Common myeloid progenitor, CD34-positive (primary cell): ENCODE data around the gene SEC14L1.

Experiments used
- CTCF ChIA-PET: fragments of 350-600 bp; sonication (Branson Sonifier 250); formaldehyde crosslinking; loops from one replicate; lab custom pipeline; 2021; ENCODE audit warnings: antibody characterized with exemption; lab: Charles Lee
- POLR2A ChIA-PET: fragments of 350-600 bp; sonication (Branson Sonifier 250); formaldehyde crosslinking; loops from one replicate; lab custom pipeline; 2021; ENCODE audit warnings: antibody characterized with exemption; lab: Charles Lee
- DNase-seq, 3 donors: peaks; one replicate each; pipeline versions ENCODE4 v3.0.0 to v3.0.0-alpha.2; 2013
- H3K27ac ChIP-seq, 2 experiments: 1 replicate in 1 of 2; 2 replicates in 1 of 2; pipeline ENCODE4 v1.7.0; 2013; ENCODE audit warnings: inconsistent platforms in 2 of 2, low read length in 2 of 2, mild to moderate bottlenecking in 2 of 2, low read depth in 1 of 2, moderate library complexity in 1 of 2; ENCODE audit not compliant: severe bottlenecking in 2 of 2, insufficient read depth in 1 of 2, poor library complexity in 1 of 2
- H3K27me3 ChIP-seq, 5 experiments: replicated peaks in 2 of 5; 1 replicate in 3 of 5; 2 replicates in 2 of 5; pipeline versions ENCODE4 v1.6.1 to v1.7.0; 2013; ENCODE audit warnings: low read length in 4 of 5, mild to moderate bottlenecking in 2 of 5, moderate library complexity in 2 of 5, inconsistent platforms in 1 of 5; ENCODE audit not compliant: insufficient read depth in 5 of 5, control insufficient read depth in 4 of 5
- H3K36me3 ChIP-seq, 4 experiments: 1 replicate in 2 of 4; 2 replicates in 2 of 4; pipeline versions ENCODE4 v1.6.1 to v1.7.0; 2013; ENCODE audit warnings: low read length in 3 of 4, control low read depth in 1 of 4, mild to moderate bottlenecking in 1 of 4; ENCODE audit not compliant: control insufficient read depth in 4 of 4, insufficient read depth in 4 of 4
- H3K4me1 ChIP-seq, 4 experiments: 1 replicate in 3 of 4; 2 replicates in 1 of 4; pipeline versions ENCODE4 v1.6.1 to v1.7.1; 2013; ENCODE audit warnings: low read length in 3 of 4, mild to moderate bottlenecking in 3 of 4, control low read depth in 1 of 4, inconsistent platforms in 1 of 4, moderate library complexity in 1 of 4; ENCODE audit not compliant: control insufficient read depth in 4 of 4, insufficient read depth in 4 of 4; ENCODE audit errors: control extremely low read depth in 1 of 4
- H3K4me3 ChIP-seq, 7 experiments: 1 replicate in 4 of 7; 2 replicates in 3 of 7; pipeline versions ENCODE4 v1.5.1 to v1.7.0; 2013; ENCODE audit warnings: mild to moderate bottlenecking in 7 of 7, low read length in 6 of 7, moderate library complexity in 6 of 7, inconsistent platforms in 2 of 7, low read depth in 2 of 7, control low read depth in 1 of 7; ENCODE audit not compliant: insufficient read depth in 4 of 7, control insufficient read depth in 1 of 7; ENCODE audit errors: extremely low read depth in 1 of 7
- H3K9me3 ChIP-seq, 5 experiments: 1 replicate in 4 of 5; 2 replicates in 1 of 5; pipeline versions ENCODE4 v1.6.1 to v1.7.1; 2013; ENCODE audit warnings: low read length in 4 of 5, mild to moderate bottlenecking in 2 of 5, inconsistent platforms in 1 of 5, low read depth in 1 of 5, moderate library complexity in 1 of 5; ENCODE audit not compliant: control insufficient read depth in 4 of 5, insufficient read depth in 2 of 5; ENCODE audit errors: control extremely low read depth in 1 of 5
- WGBS: methylation state at CpG from one replicate; pipeline ENCODE4 v1.1.5; 2013; ENCODE audit not compliant: insufficient coverage; 5-methylcytosine and 5-hydroxymethylcytosine counted together

The SEC14L1 gene

DNA sequence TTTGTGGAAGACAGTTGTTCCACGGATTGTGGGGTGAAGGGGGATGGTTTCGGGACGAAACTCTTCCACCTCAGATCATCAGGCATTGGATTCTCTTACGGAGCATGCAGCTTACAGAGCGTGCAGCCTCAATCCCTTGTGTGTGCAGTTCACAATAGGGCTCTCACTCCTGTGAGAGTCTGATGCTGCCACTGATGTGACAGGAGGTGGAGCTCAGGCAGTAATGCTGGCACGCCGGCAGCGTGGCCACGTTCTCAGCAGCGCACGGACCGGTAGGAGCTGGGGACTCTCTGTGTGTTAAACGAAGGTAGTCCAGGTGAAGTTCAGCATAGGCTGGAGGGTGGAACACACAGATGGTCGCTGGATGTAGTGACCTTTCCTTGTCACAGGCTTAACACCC lies 37.8 kb downstream of the SEC14L1 start:
- CTCF ChIA-PET = interaction anchor here (1.0 kb wide), 1 partner anchor 56 kb away, joined by 3 read pairs; no protein-coding TSS in a partner anchor
- no peak overlapping the region for H3K27ac ChIP-seq
- no peak overlapping the region for H3K4me3 ChIP-seq
- POLR2A ChIA-PET = no interaction called here
- 98% methylated on average over 11 of the region's 14 CpGs for WGBS
- H3K36me3 ChIP-seq = peaks cover 10 to 23% (median 15%) of the 10 kb centered on the region in 4 experiments
- H3K4me1 ChIP-seq = peaks cover 17 to 23% (median 20%) of the 10 kb centered on the region in 4 experiments
- H3K9me3 ChIP-seq = peaks cover 6 to 18% (median 17%) of the 10 kb centered on the region in 5 experiments
- H3K27me3 ChIP-seq = no peaks in the 10 kb centered on the region
- DNase-seq = no peak

DNA sequence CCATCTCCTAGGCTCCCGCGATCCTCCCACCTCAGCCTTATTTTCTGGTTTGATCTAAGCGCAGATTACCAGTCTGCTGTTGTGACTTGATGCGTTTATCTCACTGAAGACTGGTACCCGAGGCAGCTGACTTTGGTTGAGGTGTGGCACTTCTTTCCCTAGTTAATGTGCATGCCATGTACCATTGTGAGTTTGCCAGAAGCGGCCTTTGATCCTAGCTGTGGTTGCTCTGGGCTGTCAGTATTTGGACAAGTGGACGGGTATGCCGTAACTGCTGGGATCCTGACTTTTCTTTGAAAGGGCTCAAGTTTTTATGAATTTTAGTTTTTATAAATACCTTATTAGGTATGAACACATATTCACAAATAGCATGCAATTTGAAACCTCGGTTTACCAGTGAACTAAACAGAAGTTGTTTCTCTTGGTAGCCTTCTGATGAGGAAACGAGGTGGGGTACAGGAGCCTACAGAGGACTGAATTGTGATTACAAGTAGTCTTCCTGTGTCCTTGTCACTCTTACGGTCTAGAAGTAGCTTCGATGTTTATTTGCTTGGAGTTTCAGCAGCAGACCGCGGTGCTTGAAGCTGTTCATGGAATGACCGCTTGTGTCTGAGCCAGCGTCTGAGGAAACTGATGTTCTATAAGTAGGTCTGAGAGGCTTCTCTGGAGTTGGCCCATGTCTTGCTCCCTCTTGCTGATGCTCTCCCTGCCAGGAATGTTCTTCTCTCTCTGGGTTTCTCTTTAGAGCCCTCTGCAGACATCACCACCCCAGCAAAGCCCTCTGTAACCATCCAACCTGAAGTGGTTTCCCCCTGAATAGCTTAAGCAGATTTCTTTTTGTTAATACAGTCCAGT lies 40.0 kb downstream of the SEC14L1 start:
- Histone ChIP-seq H3K4me1 (peaks cover 17 to 31% (median 22%) of the 10 kb centered on the region in 4 experiments), H3K4me3 (no peak overlapping the region), H3K27me3 (no peaks in the 10 kb centered on the region), H3K9me3 (peaks cover 0 to 3% (median 0%) of the 10 kb centered on the region in 5 experiments), H3K36me3 (peaks cover 0 to 8% (median 5%) of the 10 kb centered on the region in 4 experiments), H3K27ac (no peak overlapping the region)
- POLR2A ChIA-PET = no interaction called here
- CTCF ChIA-PET = interaction anchor here (0.7 to 1.3 kb wide), 4 partner anchors 10 to 92 kb away, joined by 3 read pairs; no protein-coding TSS in a partner anchor
- DNase-seq = no peak
- WGBS = 96% methylated on average over 11 of the region's 16 CpGs

DNA sequence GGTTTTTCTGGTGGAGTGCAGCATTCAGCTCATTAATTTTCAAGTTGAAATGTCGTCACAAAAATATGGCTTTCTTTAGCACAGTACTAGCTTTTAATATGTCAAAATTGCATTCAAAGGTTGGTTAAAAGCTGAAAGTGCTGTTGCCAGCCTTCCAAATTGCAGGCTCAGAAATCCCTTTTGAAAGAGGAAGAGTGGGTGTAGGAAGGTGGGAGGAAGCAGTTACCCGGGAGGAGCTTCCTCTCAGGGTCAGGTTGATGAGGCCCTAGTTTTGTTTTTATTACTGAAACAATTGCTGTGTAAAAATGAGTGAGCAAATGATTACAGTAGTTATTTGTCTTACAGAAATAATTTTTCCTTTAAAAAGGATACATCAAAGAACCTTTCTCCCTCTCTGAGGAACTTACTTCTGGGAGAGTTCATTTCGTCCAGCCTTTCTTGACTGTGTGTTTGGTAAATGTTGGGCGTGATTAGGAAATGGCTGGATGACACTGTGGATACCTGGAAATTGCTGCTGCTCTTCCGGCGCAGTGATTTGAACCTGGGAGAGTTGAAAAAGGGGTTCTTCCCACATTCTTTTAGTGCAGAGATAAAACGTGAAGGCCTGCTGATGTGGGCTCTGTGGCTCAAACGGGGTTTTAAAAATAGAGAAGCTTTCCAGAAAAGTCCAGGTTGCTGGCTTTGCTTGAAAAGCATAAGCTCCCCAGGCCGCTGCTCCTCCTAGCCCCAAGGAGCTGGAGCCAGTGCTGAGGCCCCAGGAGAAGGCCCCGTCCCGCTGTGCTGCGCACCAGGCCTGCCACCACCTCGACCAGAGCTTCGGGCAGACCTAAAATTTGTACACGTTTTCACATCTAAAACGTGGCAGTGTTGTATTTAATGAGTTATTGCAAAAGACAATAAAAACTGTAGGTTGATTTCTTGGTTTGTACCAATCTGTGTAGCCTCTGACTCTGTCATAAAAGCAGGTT lies 41.7 kb downstream of the SEC14L1 start:
- Histone ChIP-seq H3K9me3 (no peaks in the 10 kb centered on the region), H3K4me1 (peaks cover 22 to 49% (median 30%) of the 10 kb centered on the region in 4 experiments), H3K4me3 (peak overlapping the region in 5 of 7 experiments; percentile 7 to 40 (median 15)), H3K27me3 (no peaks in the 10 kb centered on the region), H3K36me3 (peaks cover 0 to 8% (median 3%) of the 10 kb centered on the region in 4 experiments), H3K27ac (peak overlapping the region; percentile 28 to 51)
- peak in 2 of 3 donors; percentile 10 to 17 for DNase-seq
- ChIA-PET CTCF (interaction anchor here (0.7 to 2.2 kb wide), 7 partner anchors 8 to 96 kb away, joined by 3 to 9 read pairs (median 3); no protein-coding TSS in a partner anchor), POLR2A (no interaction called here)
- WGBS = 73% methylated on average over 10 of the region's 16 CpGs

DNA sequence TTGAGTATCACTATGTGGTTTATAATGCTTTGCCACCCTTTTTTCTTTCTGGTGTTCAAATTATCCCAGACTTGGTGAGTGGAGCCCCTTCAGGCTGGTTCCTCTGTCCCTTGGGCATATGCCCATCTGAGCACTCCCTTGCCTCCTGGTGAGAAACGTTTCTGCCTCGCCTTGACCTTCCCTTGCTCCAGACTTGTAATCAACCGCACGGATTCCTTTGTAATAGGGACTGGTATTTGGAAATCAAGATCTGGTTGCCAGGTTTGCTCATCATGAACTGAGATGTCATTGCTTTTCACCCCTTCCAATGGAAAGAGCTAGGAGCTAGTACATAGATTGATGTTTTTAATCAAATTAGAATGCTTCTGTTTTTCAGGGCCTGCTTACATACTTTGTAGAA lies 43.7 kb downstream of the SEC14L1 start:
- Histone ChIP-seq H3K27ac (no peak overlapping the region), H3K9me3 (no peaks in the 10 kb centered on the region), H3K4me3 (no peak overlapping the region), H3K27me3 (no peaks in the 10 kb centered on the region), H3K4me1 (peaks cover 30 to 64% (median 39%) of the 10 kb centered on the region in 4 experiments), H3K36me3 (no peaks in the 10 kb centered on the region)
- WGBS = 98% methylated on average over 4 of the region's 4 CpGs
- ChIA-PET POLR2A (no interaction called here), CTCF (interaction anchor here (1.0 kb wide), 1 partner anchor 12 kb away, joined by 3 read pairs; no protein-coding TSS in a partner anchor)
- no peak for DNase-seq

DNA sequence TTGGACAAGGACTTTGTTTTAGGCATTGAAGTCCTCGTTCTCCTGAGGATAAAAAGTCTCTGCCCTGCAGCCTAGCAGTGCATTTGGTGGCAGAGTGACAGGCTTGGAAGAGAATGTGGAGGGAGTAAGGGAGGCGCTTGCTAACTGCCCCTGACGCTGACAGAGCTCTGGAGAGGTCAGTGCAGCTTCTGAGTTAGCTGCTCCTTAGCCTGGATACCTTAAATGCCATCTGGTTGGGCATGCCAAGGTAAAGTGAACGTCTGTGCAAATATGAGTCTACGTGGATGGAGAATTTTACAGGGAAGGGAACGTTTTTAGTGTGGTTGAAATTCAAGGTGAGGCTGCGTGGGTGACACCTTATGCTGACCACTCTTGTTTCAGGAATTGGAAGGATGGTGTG lies 44.4 kb downstream of the SEC14L1 start:
- Histone ChIP-seq H3K4me3 (no peak overlapping the region), H3K9me3 (no peaks in the 10 kb centered on the region), H3K27me3 (no peaks in the 10 kb centered on the region), H3K36me3 (no peaks in the 10 kb centered on the region), H3K4me1 (peaks cover 30 to 70% (median 40%) of the 10 kb centered on the region in 4 experiments), H3K27ac (no peak overlapping the region)
- 79% methylated on average over 7 of the region's 7 CpGs for WGBS
- no peak for DNase-seq
- CTCF ChIA-PET = interaction anchor here (1.0 kb wide), 1 partner anchor 12 kb away, joined by 3 read pairs; no protein-coding TSS in a partner anchor
- POLR2A ChIA-PET = no interaction called here

DNA sequence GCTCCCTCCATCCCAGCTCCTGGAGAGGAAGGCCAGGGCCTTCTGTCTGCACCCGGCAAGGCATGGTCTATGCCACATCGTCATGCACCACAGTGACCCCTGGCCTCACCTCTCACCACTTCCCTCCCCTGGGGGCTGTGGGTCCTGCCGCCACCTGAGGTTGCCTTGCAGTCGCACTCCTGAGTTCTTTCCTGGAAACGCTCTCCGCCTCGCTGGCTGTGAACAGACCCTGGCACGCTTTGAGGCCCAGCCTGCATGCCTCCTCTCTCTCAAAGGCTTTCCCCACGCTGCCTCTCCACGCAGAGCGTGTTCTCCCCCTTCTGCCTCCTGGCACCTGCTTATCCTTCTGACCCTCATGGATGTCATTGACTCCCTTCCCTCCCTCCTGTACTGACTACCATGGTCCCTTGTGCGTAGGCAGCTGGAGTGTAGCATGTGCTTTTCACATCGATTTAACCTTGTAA lies 45.4 kb downstream of the SEC14L1 start:
- Histone ChIP-seq H3K27me3 (no peaks in the 10 kb centered on the region), H3K9me3 (no peaks in the 10 kb centered on the region), H3K4me1 (peaks cover 34 to 77% (median 45%) of the 10 kb centered on the region in 4 experiments), H3K36me3 (peaks cover 0 to 1% (median 0%) of the 10 kb centered on the region in 4 experiments), H3K4me3 (no peak overlapping the region), H3K27ac (no peak overlapping the region)
- WGBS = 59% methylated on average over 11 of the region's 13 CpGs
- ChIA-PET CTCF (no interaction called here), POLR2A (no interaction called here)
- peak in 2 of 3 donors; percentile 35 to 40 for DNase-seq
